Prostate gland (tissue), 2 donors: ENCODE results near the gene PDZRN4. TPM values are rescaled to one million over a fixed set of nuclear protein-coding genes. Genes with fewer than 3 reads are reported as not detected.

Source experiments
- DNase-seq: peaks from one replicate; pipeline ENCODE4 v3.0.0-alpha.2; 2019; ENCODE audit warnings: low spot score
- H3K27ac ChIP-seq, 2 donors: fragments of 200-600 bp; sonication (generic); 2 replicates each; pipeline ENCODE4 v1.5.1; 2017 to 2019
- H3K27me3 ChIP-seq: fragments of 200-600 bp; sonication (generic); replicated peaks from 2 replicates; pipeline ENCODE4 v1.5.1; 2019; ENCODE audit not compliant: insufficient read depth
- H3K36me3 ChIP-seq, 2 donors: fragments of 200-600 bp; sonication (generic); 1 replicate in 1 of 2; 2 replicates in 1 of 2; pipeline versions ENCODE4 v1.5.1 to v1.8.1; 2017 to 2019
- H3K4me1 ChIP-seq: fragments of 200-600 bp; sonication (generic); replicated peaks from 2 replicates; pipeline ENCODE4 v1.5.1; 2019
- H3K4me3 ChIP-seq, 2 donors: fragments of 200-600 bp; sonication (generic); 2 replicates each; pipeline ENCODE4 v1.5.1; 2017 to 2019
- H3K9me3 ChIP-seq: fragments of 200-600 bp; sonication (generic); 2 replicates; pipeline ENCODE4 v1.5.1; 2017
- CTCF ChIP-seq, 4 experiments: fragments of 200-600 bp in 2 of 4; fragments of 450-650 bp in 2 of 4; sonication (generic) in 2 of 4; IDR thresholded peaks; 1 replicate in 3 of 4; 2 replicates in 1 of 4; pipeline ENCODE4 v1.5.1; 2016 to 2019; ENCODE audit warnings: antibody characterized with exemption in 4 of 4, mild to moderate bottlenecking in 2 of 4, moderate library complexity in 2 of 4
- POLR2A ChIP-seq: fragments of 450-650 bp; IDR thresholded peaks from one replicate; pipeline ENCODE4 v1.6.1; 2016; ENCODE audit warnings: antibody characterized with exemption, mild to moderate bottlenecking
- POLR2AphosphoS5 ChIP-seq: sonication (generic); formaldehyde crosslinking; IDR thresholded peaks from one replicate; pipeline ENCODE4 v1.6.1; 2017; ENCODE audit warnings: antibody characterized with exemption
- WGBS: methylation state at CpG from one replicate; pipeline ENCODE4 v1.1.5; 2018; 5-methylcytosine and 5-hydroxymethylcytosine counted together
- intact Hi-C: fragments of 100-400 bp; cut with DNase I; formaldehyde crosslinking; loops from one replicate; pipeline ENCODE4 v1.14.2; 2022
- total RNA-seq, 2 donors: library from RNA; depleted of rRNA; stranded (reverse); fragments of >200 nt; gene quantifications; one replicate each; pipeline ENCODE4 v1.1.0, GENCODE V29; 2016

Gene PDZRN4
- total RNA-seq, 2 donors from 2014 or later: 6.5 to 21.1 TPM

GRCh38 chr12:41289501-41289900, 101.4 kb downstream of the PDZRN4 start:
- DNase-seq: no peak
- Histone ChIP-seq H3K9me3 (no peaks in the 10 kb centered on the region), H3K27me3 (no peaks in the 10 kb centered on the region), H3K27ac (no peak overlapping the region), H3K36me3 (no peaks in the 10 kb centered on the region), H3K4me3 (no peak overlapping the region), H3K4me1 (no peaks in the 10 kb centered on the region)
- 97% methylated on average over 3 of the region's 3 CpGs for WGBS
- intact Hi-C loops: no loop called here
- TF ChIP-seq POLR2A: no peak
- TF ChIP-seq CTCF (IDR thresholded peaks at IDR 0.05): no peak
- no peak for TF ChIP-seq POLR2AphosphoS5

GRCh38 chr12:41293011-41293410, 104.9 kb downstream of the PDZRN4 start:
- H3K4me3 ChIP-seq: no peak overlapping the region
- H3K36me3 ChIP-seq: no peaks in the 10 kb centered on the region
- no peak for DNase-seq
- H3K27ac ChIP-seq: no peak overlapping the region
- 59% methylated on average over 6 of the region's 6 CpGs for WGBS
- intact Hi-C loops: no loop called here
- no peaks in the 10 kb centered on the region for H3K4me1 ChIP-seq
- no peaks in the 10 kb centered on the region for H3K27me3 ChIP-seq
- H3K9me3 ChIP-seq: no peaks in the 10 kb centered on the region
- no peak for TF ChIP-seq CTCF (IDR thresholded peaks at IDR 0.05)
- TF ChIP-seq POLR2AphosphoS5: no peak
- no peak for TF ChIP-seq POLR2A

GRCh38 chr12:41293461-41293860, 105.3 kb downstream of the PDZRN4 start:
- WGBS: 77% methylated on average over 1 of the region's 1 CpG
- Histone ChIP-seq H3K36me3 (no peaks in the 10 kb centered on the region), H3K27me3 (no peaks in the 10 kb centered on the region), H3K9me3 (no peaks in the 10 kb centered on the region), H3K4me3 (no peak overlapping the region), H3K27ac (no peak overlapping the region), H3K4me1 (no peaks in the 10 kb centered on the region)
- intact Hi-C loops: no loop called here
- DNase-seq: no peak
- TF ChIP-seq POLR2AphosphoS5: no peak
- no peak for TF ChIP-seq CTCF (IDR thresholded peaks at IDR 0.05)
- TF ChIP-seq POLR2A: no peak

- Histone ChIP-seq H3K9me3 (no peaks in the 10 kb centered on the region), H3K36me3 (no peaks in the 10 kb centered on the region), H3K27ac (no peak overlapping the region), H3K4me1 (no peaks in the 10 kb centered on the region), H3K27me3 (no peaks in the 10 kb centered on the region), H3K4me3 (no peak overlapping the region)
- intact Hi-C loops: no loop called here
- 76% methylated on average over 5 of the region's 5 CpGs for WGBS
- TF ChIP-seq POLR2A (no peak), CTCF (IDR thresholded peaks at IDR 0.05) (no peak), POLR2AphosphoS5 (no peak)
- DNase-seq: no peak
These were observed 114.9 kb downstream of the PDZRN4 start for GRCh38 chr12:41302979-41303403.

- WGBS: 72% methylated on average over 1 of the region's 1 CpG
- Histone ChIP-seq H3K4me3 (no peak overlapping the region), H3K27ac (no peak overlapping the region), H3K4me1 (no peaks in the 10 kb centered on the region), H3K36me3 (no peaks in the 10 kb centered on the region), H3K9me3 (no peaks in the 10 kb centered on the region), H3K27me3 (no peaks in the 10 kb centered on the region)
- TF ChIP-seq CTCF (IDR thresholded peaks at IDR 0.05) (no peak), POLR2A (no peak), POLR2AphosphoS5 (no peak)
- no peak for DNase-seq
- intact Hi-C loops: no loop called here
These were observed 116.4 kb downstream of the PDZRN4 start for GRCh38 chr12:41304526-41304925.
